HG03159 (cell line): ENCODE data around the gene RPGR.

ENCODE experiments used
- ATAC-seq: cut with Tn5 transposase; IDR thresholded peaks from one replicate; pipeline ENCODE4 v1.9.1; 2021; ENCODE audit warnings: mild to moderate bottlenecking, moderate library complexity; ENCODE audit not compliant: unreplicated experiment

The RPGR gene, protein sequence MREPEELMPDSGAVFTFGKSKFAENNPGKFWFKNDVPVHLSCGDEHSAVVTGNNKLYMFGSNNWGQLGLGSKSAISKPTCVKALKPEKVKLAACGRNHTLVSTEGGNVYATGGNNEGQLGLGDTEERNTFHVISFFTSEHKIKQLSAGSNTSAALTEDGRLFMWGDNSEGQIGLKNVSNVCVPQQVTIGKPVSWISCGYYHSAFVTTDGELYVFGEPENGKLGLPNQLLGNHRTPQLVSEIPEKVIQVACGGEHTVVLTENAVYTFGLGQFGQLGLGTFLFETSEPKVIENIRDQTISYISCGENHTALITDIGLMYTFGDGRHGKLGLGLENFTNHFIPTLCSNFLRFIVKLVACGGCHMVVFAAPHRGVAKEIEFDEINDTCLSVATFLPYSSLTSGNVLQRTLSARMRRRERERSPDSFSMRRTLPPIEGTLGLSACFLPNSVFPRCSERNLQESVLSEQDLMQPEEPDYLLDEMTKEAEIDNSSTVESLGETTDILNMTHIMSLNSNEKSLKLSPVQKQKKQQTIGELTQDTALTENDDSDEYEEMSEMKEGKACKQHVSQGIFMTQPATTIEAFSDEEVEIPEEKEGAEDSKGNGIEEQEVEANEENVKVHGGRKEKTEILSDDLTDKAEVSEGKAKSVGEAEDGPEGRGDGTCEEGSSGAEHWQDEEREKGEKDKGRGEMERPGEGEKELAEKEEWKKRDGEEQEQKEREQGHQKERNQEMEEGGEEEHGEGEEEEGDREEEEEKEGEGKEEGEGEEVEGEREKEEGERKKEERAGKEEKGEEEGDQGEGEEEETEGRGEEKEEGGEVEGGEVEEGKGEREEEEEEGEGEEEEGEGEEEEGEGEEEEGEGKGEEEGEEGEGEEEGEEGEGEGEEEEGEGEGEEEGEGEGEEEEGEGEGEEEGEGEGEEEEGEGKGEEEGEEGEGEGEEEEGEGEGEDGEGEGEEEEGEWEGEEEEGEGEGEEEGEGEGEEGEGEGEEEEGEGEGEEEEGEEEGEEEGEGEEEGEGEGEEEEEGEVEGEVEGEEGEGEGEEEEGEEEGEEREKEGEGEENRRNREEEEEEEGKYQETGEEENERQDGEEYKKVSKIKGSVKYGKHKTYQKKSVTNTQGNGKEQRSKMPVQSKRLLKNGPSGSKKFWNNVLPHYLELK

GRCh38 chrX:38327007-38327774 is at the start of gene RPGR:
Gene RPGR (minus strand): TSS chrX:38327509. CDS start chrX:38327367, 142 bp downstream.
- ATAC-seq, result peak; percentile 92

GRCh38 chrX:38376747-38377146 is 49.4 kb upstream of the RPGR start:
- no peak for ATAC-seq

DNA sequence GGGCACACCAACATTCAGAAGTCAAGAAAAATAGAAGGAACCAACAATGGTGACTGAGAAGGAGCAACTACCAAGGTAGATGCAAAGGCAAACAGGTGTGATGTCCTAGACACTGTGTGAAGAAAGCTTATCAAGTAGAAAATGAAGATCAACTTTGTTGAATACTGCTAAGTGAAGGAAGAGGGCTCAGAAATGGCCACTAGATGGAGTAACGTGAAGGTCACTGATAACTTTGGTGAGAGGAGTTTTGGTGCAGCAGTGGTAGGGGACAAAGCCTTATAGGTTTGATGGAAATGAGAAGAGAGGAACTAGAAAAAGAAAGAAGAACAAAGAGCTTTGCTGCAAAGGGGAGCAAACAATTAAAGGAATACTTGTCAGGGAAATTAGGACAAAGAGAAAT is 48.6 kb upstream of the RPGR start:
- peak; percentile 75 for ATAC-seq

GRCh38 chrX:38374431-38374830 is 47.1 kb upstream of the RPGR start:
- no peak for ATAC-seq

DNA sequence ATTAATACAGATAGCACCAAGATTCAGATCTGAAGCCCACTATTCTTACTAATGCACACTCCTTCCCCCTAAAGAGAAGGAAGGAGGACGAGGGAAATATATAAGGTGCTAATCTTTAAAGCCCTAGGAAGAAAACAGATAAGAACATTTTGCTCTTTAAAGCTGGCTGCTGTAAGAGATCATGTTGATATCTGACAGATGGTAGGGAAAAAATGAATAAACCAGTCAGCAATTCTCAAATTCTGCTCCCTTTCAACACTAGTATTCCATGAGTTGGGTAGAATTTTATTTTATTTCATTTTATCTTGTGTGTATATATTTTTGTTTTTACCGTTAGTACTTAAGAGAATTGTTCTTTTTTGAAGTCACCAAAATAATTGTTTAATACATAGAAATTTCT is 44.3 kb upstream of the RPGR start:
- ATAC-seq, result no peak

DNA sequence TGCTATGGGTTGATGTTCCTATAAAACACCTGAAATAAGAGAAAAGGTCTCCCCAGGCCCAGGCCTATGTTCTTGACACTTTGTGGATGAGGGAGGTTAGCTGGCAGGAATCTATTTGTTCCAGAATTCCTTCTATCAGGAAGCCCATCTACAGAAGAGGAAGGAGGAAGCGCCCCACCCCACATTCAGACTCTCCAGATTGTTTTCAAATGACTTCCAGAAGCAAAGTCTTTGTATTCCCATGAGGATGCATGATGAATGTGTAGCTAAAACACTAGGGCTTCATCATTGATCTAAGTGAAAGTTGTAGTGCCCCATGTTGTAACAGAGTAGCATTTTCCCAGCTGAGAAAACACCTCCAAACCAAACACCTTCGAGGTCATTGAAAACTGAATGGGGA is 41.5 kb upstream of the RPGR start:
- no peak for ATAC-seq

GRCh38 chrX:38365954-38366353 is 38.6 kb upstream of the RPGR start:
- no peak for ATAC-seq

- ATAC-seq, result no peak
These were observed 35.7 kb upstream of the RPGR start for GRCh38 chrX:38363046-38363445.

GRCh38 chrX:38357747-38358673 is 30.7 kb upstream of the RPGR start:
- no peak for ATAC-seq

DNA sequence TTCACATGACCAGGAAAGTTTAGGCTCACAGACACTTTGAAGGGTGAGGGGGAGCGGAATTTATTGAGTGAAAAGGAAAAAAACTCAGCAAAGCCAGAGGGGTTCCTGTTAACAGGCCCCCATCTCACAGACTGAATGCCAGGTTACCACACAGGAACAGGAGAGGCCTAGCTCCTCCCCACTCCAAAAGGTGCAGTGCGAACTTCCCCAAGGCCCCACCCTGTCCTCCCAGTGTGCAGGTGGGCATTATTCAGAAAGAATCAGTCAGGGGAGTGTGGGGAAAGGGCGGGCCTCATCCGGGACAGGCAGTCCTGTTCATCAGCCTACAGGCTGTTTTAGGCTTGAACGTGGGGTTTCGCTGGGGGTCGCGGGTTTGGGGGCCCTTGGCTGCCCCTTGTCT is 29.1 kb upstream of the RPGR start:
- ATAC-seq, result no peak

DNA sequence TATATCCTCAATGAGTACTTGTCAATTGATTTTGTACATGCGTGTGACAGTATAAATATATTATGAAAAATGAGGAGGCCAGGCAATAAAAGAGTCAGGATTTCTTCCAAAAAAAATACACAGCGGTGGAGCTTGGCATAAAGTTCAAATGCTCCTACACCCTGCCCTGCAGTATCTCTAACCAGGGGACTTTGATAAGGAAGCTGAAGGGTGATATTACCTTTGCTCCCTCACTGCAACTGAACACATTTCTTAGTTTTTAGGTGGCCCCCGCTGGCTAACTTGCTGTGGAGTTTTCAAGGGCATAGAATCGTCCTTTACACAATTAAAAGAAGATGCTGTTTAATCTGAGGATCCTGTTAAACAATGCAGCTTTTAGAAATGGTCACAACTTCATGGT is 25.1 kb upstream of the RPGR start, which contains the start of gene OTC:
TSS of gene OTC (plus strand) at position 243 of the 400 bp plus-strand sequence. CDS start at position 336, 93 bp downstream.
- no peak for ATAC-seq

GRCh38 chrX:38351346-38351745 is 24.0 kb upstream of the RPGR start:
- ATAC-seq, result no peak

DNA sequence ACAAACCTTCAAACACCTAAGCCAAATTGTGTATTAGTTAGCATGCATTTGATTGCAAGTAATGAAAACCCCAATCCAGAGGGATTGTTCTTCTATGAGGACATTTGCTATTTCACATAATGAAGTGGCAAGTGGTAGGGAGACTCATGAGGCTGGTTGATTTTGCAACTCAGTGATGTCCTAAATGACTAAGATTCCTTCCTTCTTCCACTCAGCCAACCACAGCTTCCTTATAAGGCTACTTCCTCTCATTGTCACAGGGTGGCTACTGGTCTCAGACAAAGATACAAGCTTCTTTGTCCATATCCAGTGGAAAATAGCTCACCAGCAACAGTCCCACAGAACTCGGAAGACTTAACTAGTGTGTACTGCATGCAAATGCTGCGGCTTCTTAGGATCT is 19.8 kb upstream of the RPGR start:
- peak; percentile 80 for ATAC-seq

DNA sequence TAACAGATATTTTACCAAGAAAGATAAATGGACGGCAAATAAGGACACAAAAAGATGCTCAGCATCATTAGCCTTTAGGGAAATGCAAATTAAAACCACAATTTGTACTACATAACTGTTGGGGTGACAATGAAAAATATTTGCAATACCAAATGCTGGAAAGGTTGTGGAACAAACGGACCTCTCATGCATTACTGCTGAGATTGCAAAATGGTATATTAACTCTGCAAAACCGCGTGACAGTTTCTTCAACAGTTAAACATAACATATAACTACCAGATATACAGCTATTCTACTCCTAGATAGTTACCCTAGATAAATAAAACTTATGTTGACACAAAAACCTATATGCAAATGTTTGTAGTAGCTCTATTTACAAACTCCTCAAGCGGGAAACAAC is 18.8 kb upstream of the RPGR start:
- ATAC-seq, result no peak

DNA sequence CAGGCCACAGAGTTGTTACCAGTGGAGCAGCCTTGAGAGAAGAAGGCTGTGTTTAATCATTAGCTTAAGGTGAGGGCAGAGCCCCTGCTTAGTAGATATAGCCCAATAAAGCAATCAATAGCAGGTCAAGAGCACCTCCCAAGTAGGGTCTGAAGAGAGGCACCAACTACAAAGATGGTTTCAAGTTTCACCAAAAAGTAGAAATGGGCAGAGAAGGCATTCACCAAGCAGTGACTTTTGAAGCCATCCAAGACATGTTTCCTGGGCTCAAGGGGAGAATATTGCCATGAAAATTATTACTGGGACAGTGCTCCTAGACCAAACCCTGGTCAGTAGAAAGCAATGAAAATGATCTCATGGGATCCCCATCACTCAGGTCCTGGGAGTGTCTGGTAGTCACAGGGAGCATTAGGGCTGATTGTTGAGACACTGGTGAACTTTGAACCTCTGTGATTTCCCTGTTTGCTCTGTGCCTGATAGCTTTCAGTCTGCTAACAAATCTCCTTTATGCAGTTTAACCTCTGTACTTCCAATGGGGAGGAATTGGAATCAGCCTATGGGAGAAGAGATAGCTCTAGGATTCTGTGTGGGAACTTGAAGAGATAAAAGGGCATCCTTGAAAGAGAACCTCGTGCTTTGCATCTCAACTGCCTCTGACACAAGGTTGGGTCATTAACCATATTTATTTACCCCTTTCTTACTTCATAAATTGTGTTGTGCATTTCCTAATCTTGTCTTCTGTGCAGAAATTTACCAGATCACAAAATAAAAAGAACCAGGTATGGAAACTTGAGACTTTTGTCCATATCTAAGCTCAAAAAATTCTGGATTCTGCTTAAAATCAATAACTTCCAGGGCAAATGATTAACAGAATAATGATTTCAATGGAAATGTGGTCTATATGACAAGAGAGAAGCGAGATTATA is 15.8 kb upstream of the RPGR start:
- no peak for ATAC-seq

DNA sequence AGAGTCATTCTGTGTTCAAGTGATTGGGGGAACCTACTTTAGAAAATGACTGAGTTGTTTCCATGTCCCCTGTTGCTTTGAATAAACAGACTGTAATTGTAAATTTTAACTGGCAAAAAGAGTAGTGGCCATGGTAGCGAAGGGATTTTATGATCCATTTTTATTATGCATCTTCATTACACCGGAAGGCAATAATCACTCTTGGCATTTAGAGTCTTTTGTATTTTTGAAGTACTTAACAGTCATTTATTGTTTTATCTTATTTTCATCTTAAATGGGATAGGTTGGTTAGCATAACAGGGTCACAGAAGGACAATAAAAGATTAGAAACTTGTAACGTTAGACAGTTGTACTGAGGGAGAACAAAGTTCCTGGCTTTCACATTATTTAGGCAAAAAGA is 14.1 kb upstream of the RPGR start:
- no peak for ATAC-seq

DNA sequence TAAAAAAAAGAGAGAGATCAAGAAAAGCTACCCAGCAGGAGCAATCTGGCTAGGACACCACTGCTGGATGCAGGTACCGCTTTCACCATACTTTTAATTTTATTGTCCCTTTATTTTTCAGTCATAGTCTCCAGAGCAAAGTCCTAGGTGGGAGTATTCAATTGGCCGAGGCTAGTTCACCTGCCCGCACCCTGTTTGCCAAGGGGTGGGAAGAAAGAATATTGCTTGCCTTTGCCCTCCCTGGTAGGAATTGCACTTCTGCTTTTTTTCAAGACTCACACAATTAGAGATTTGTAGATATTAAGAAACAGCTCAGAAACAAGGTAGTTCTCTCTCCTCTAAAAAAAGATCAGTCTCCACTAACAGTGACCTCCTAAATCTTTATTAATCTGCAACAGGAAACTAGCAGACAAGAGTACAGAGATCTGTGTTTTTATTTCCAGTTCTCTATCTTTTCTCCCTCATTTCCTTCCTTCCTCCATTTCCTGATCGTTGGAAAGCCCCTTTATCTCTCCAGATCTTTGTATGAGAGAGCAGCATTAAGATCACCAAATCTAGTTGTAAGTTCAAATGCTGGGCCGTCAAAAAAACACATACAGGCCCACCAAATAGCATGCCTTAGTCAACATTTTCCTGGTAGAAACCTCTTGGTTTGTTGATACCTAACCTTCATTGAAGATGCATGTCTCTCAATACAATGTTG is 9.4 kb upstream of the RPGR start:
- ATAC-seq, result no peak

DNA sequence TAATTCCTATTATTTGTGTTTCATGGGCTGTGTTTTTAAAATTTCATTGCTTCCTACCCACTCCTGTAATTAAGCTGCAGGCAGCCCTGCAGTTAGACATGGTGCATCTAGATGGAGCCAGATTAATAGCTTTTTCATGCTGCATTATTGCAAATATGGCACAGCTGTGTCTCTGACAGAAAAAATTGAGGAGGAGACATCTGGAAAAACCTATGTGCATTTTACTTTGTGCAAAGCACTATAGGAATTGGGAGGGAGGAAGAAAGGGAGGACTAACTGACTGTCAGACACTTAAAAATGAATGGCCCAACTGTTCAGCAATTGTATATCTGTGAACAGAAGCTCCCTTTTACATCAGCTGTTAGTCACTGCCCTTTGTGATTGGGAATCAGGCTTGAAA is 8.1 kb upstream of the RPGR start:
- no peak for ATAC-seq
